A673 (cell line): Measurements from ENCODE around the gene UCP3. TPM values are rescaled to one million over a fixed set of nuclear protein-coding genes. Genes with fewer than 3 reads are reported as not detected.
"Not testable (repeated sequence)": the region's sequence is repeated elsewhere in the genome, so short reads cannot be mapped to it uniquely, and the experiment has no call there.

Experiments used
- BruUV-seq: library from RNA; stranded (reverse); fragments of 400-500 nt; replicated peaks from 2 replicates; lab custom pipeline; 2021; lab: Mats Ljungman, UMichigan
- CTCF ChIA-PET: fragments of 300-600 bp; sonication (Branson Sonifier 250); formaldehyde crosslinking; loops from one replicate; lab custom pipeline; 2022; ENCODE audit warnings: antibody characterized with exemption; lab: Charles Lee
- POLR2A ChIA-PET: fragments of 300-600 bp; sonication (Branson Sonifier 250); formaldehyde crosslinking; loops from one replicate; lab custom pipeline; 2022; ENCODE audit warnings: antibody characterized with exemption; ENCODE audit not compliant: low non-redundant PET; lab: Charles Lee
- DNase-seq: peaks from one replicate; pipeline ENCODE4 v3.0.0-alpha.2; 2015; ENCODE audit warnings: low spot score
- H3K27ac ChIP-seq: fragments of 200-600 bp; sonication (generic); 2 replicates; pipeline ENCODE4 v1.5.1; 2016; ENCODE audit warnings: mixed run types, low read depth, mild to moderate bottlenecking, mixed read lengths, antibody characterized with exemption, low read length; ENCODE audit not compliant: poor library complexity, severe bottlenecking
- H3K27me3 ChIP-seq: fragments of 200-600 bp; sonication (generic); replicated peaks from 2 replicates; pipeline ENCODE4 v1.6.1; 2017; ENCODE audit warnings: mixed run types, low read depth, mild to moderate bottlenecking, mixed read lengths, antibody characterized with exemption, low read length; ENCODE audit not compliant: insufficient read depth, poor library complexity
- H3K36me3 ChIP-seq: fragments of 200-600 bp; sonication (generic); 2 replicates; pipeline ENCODE4 v1.6.1; 2016; ENCODE audit warnings: mixed run types, mild to moderate bottlenecking, mixed read lengths, antibody characterized with exemption, low read length; ENCODE audit not compliant: insufficient read depth, poor library complexity, severe bottlenecking
- H3K4me1 ChIP-seq: fragments of 200-600 bp; sonication (generic); 2 replicates; pipeline ENCODE4 v1.6.1; 2017; ENCODE audit warnings: mixed run types, mild to moderate bottlenecking, mixed read lengths, antibody characterized with exemption, low read length; ENCODE audit not compliant: insufficient read depth, poor library complexity, severe bottlenecking
- H3K4me3 ChIP-seq: fragments of 200-600 bp; sonication (generic); 2 replicates; pipeline ENCODE4 v1.5.1; 2016; ENCODE audit warnings: low read depth, mixed run types, mild to moderate bottlenecking, mixed read lengths, low read length; ENCODE audit not compliant: poor library complexity, severe bottlenecking
- H3K9me3 ChIP-seq: fragments of 200-600 bp; sonication (generic); 2 replicates; pipeline ENCODE4 v1.6.1; 2016; ENCODE audit warnings: mixed run types, low read depth, mild to moderate bottlenecking, mixed read lengths, antibody characterized with exemption, low read length; ENCODE audit not compliant: poor library complexity, severe bottlenecking
- CTCF ChIP-seq: fragments of 300-800, 200-600 bp; sonication (generic); conservative IDR thresholded peaks from 2 replicates; pipeline ENCODE4 v1.5.1; 2017; ENCODE audit warnings: low read depth, mild to moderate bottlenecking, antibody characterized with exemption, low read length, moderate library complexity, mixed read lengths
- EZH2 ChIP-seq: fragments of 200-600 bp; sonication (generic); IDR thresholded peaks from 2 replicates; pipeline ENCODE4 v1.6.1; 2017; ENCODE audit warnings: borderline replicate concordance, low read depth, mild to moderate bottlenecking, mixed read lengths, antibody characterized with exemption, low read length; ENCODE audit not compliant: poor library complexity, severe bottlenecking
- intact Hi-C: fragments of 100-400 bp; cut with micrococcal nuclease; formaldehyde crosslinking; loops from one replicate; pipeline ENCODE4 v1.10.0; 2022; ENCODE audit not compliant: unreplicated experiment
- total RNA-seq: library from RNA; stranded (reverse); gene quantifications from 2 replicates; pipeline ENCODE4 v1.2.3, GENCODE V29; 2021

UCP3 gene
- total RNA-seq, 1 experiment from 2014 or later: 3.6 TPM

GRCh38 chr11:73988227-73988626 is 20.7 kb downstream of the UCP3 start:
- Histone ChIP-seq H3K27me3 (no peaks in the 10 kb centered on the region), H3K27ac (no peak overlapping the region), H3K36me3 (no peaks in the 10 kb centered on the region), H3K4me3 (no peak overlapping the region), H3K4me1 (peaks cover 11% of the 10 kb centered on the region), H3K9me3 (no peaks in the 10 kb centered on the region)
- no TSS peak for BruUV-seq
- POLR2A ChIA-PET: no interaction called here
- no peak for DNase-seq
- TF ChIP-seq EZH2 (no peak), CTCF (no peak)
- intact Hi-C loops: no loop called here
- CTCF ChIA-PET: no interaction called here

- POLR2A ChIA-PET, BruUV-seq, intact Hi-C loops, H3K4me3 ChIP-seq, H3K36me3 ChIP-seq, DNase-seq, CTCF ChIA-PET, H3K9me3 ChIP-seq, H3K27me3 ChIP-seq, H3K27ac ChIP-seq: not testable (repeated sequence)
- H3K4me1 ChIP-seq: peaks cover 18% of the 10 kb centered on the region
These were observed 23.2 kb downstream of the UCP3 start for GRCh38 chr11:73985661-73986060.

GRCh38 chr11:73983741-73984538 is 24.9 kb downstream of the UCP3 start:
- Histone ChIP-seq H3K4me3 (peak overlapping the region; percentile 71), H3K27me3 (no peaks in the 10 kb centered on the region), H3K36me3 (peaks cover 25% of the 10 kb centered on the region), H3K9me3 (no peaks in the 10 kb centered on the region), H3K4me1 (peaks cover 24% of the 10 kb centered on the region), H3K27ac (peak overlapping the region; percentile 92)
- TSS peak; percentile 92 for BruUV-seq
- TF ChIP-seq EZH2 (no peak), CTCF (no peak)
- intact Hi-C loops: no loop called here
- POLR2A ChIA-PET: no interaction called here
- CTCF ChIA-PET: no interaction called here
- DNase-seq: no peak
